GM23338 (cell line): ENCODE measurements around the gene EPHB2. TPM values are rescaled to one million over a fixed set of nuclear protein-coding genes. Genes with fewer than 3 reads are reported as not detected.

Experiments used
- ATAC-seq: fragments of 200-7000 bp; cut with Tn5 transposase; 3 replicates; pipeline ENCODE4 v1.9.1; 2020
- DNase-seq: peaks from one replicate; pipeline ENCODE4 v3.0.0-alpha.2; 2015; ENCODE audit warnings: low spot score
- H2AFZ ChIP-seq: fragments of 200-600 bp; sonication (generic); 2 replicates; pipeline ENCODE4 v1.8.0; 2016; ENCODE audit warnings: antibody characterized with exemption, mild to moderate bottlenecking, moderate library complexity
- H3F3A ChIP-seq: fragments of 200-600 bp; sonication (generic); replicated peaks from 2 replicates; pipeline ENCODE4 v1.8.0; 2017; ENCODE audit warnings: antibody characterized with exemption, mixed run types, low read depth
- H3K27ac ChIP-seq: fragments of 200-600 bp; sonication (generic); 2 replicates; pipeline ENCODE4 v1.6.1; 2016; ENCODE audit warnings: low read depth
- H3K27me3 ChIP-seq: fragments of 200-600 bp; sonication (generic); 2 replicates; pipeline ENCODE4 v1.8.0; 2016; ENCODE audit warnings: mild to moderate bottlenecking, mixed run types, moderate library complexity; ENCODE audit not compliant: insufficient read depth
- H3K36me3 ChIP-seq: fragments of 200-600 bp; sonication (generic); 2 replicates; pipeline ENCODE4 v1.8.0; 2016; ENCODE audit warnings: mild to moderate bottlenecking; ENCODE audit not compliant: insufficient read depth
- H3K4me1 ChIP-seq: fragments of 200-600 bp; sonication (generic); 2 replicates; pipeline ENCODE4 v1.8.0; 2016; ENCODE audit warnings: mild to moderate bottlenecking, moderate library complexity; ENCODE audit not compliant: insufficient read depth
- H3K4me2 ChIP-seq: fragments of 200-600 bp; sonication (generic); 2 replicates; pipeline ENCODE4 v1.7.1; 2017; ENCODE audit warnings: mixed run types
- H3K4me3 ChIP-seq: fragments of 200-600 bp; sonication (generic); 2 replicates; pipeline ENCODE4 v1.6.1; 2016; ENCODE audit warnings: mixed run types
- H3K79me2 ChIP-seq: fragments of 200-600 bp; sonication (generic); replicated peaks from 2 replicates; pipeline ENCODE4 v1.8.0; 2017; ENCODE audit warnings: mild to moderate bottlenecking; ENCODE audit not compliant: insufficient read depth
- H3K9me2 ChIP-seq: fragments of 200-600 bp; sonication (generic); 2 replicates; pipeline ENCODE4 v1.8.0; 2017; ENCODE audit not compliant: insufficient read depth
- H4K20me1 ChIP-seq: fragments of 200-600 bp; sonication (generic); replicated peaks from 2 replicates; pipeline ENCODE4 v1.8.0; 2017; ENCODE audit warnings: mild to moderate bottlenecking; ENCODE audit not compliant: insufficient read depth
- H3K27ac Mint-ChIP-seq: 2 replicates; pipeline ENCODE4 v1.8.0; 2020; ENCODE audit warnings: inconsistent platforms, mild to moderate bottlenecking, moderate library complexity, mixed read lengths
- H3K27me3 Mint-ChIP-seq: 3 replicates; pipeline ENCODE4 v1.8.0; 2022; ENCODE audit warnings: low read depth, mild to moderate bottlenecking, moderate library complexity, mixed read lengths, inconsistent platforms; ENCODE audit not compliant: insufficient read depth, poor library complexity
- H3K36me3 Mint-ChIP-seq: 3 replicates; pipeline ENCODE4 v1.8.0; 2021; ENCODE audit warnings: low read depth, mild to moderate bottlenecking, inconsistent platforms, moderate library complexity, mixed read lengths
- H3K4me1 Mint-ChIP-seq: 3 replicates; pipeline ENCODE4 v1.8.0; 2020; ENCODE audit warnings: mild to moderate bottlenecking, inconsistent platforms, mixed read lengths
- H3K4me3 Mint-ChIP-seq: 3 replicates; pipeline ENCODE4 v1.8.0; 2021; ENCODE audit warnings: moderate library complexity, mild to moderate bottlenecking, inconsistent platforms, mixed read lengths
- H3K9me3 Mint-ChIP-seq: 3 replicates; pipeline ENCODE4 v1.8.0; 2020; ENCODE audit warnings: moderate library complexity, mild to moderate bottlenecking, inconsistent platforms, mixed read lengths
- CREB1 ChIP-seq: fragments of 250-450 bp; sonication (Bioruptor Pico); IDR thresholded peaks from 2 replicates; pipeline ENCODE4 v1.5.0; 2020; ENCODE audit warnings: low read depth, mild to moderate bottlenecking, moderate library complexity
- CTCF ChIP-seq, 2 experiments: fragments of 200-600 bp in 1 of 2; sonication (generic) in 1 of 2; conservative IDR thresholded peaks; 2 replicates each; pipeline versions ENCODE4 v1.5.1 to v1.6.1; 2016 to 2017; ENCODE audit warnings: antibody characterized with exemption in 2 of 2, low read depth in 2 of 2, mild to moderate bottlenecking in 2 of 2, moderate library complexity in 1 of 2
- EZH2 ChIP-seq: fragments of 200-600 bp; sonication (generic); IDR thresholded peaks from one replicate; pipeline ENCODE4 v1.8.0; 2017; ENCODE audit warnings: antibody characterized with exemption, mild to moderate bottlenecking, low read depth; ENCODE audit not compliant: unreplicated experiment
- EZH2phosphoT487 ChIP-seq: fragments of 200-600 bp; sonication (generic); IDR thresholded peaks from one replicate; pipeline ENCODE4 v1.8.1; 2018; ENCODE audit warnings: antibody characterized with exemption; ENCODE audit not compliant: unreplicated experiment
- JUNB ChIP-seq: IDR thresholded peaks from one replicate; pipeline ENCODE4 v1.6.1; 2016; ENCODE audit warnings: antibody characterized with exemption; ENCODE audit not compliant: unreplicated experiment
- NANOG ChIP-seq: IDR thresholded peaks from 2 replicates; pipeline ENCODE4 v1.6.1; 2016; ENCODE audit warnings: antibody characterized with exemption, borderline replicate concordance
- POLR2AphosphoS5 ChIP-seq: IDR thresholded peaks from 2 replicates; pipeline ENCODE4 v1.6.1; 2016; ENCODE audit warnings: antibody characterized with exemption, low read depth
- ZNF331 ChIP-seq: fragments of 250-450 bp; sonication (Bioruptor Pico); IDR thresholded peaks from 2 replicates; pipeline ENCODE4 v1.5.0; 2020; ENCODE audit warnings: low read depth, mild to moderate bottlenecking, moderate library complexity
- ZNF462 ChIP-seq: fragments of 250-450 bp; sonication (Bioruptor Pico); IDR thresholded peaks from 2 replicates; pipeline ENCODE4 v1.5.0; 2020; ENCODE audit warnings: mild to moderate bottlenecking, moderate library complexity
- polyA plus RNA-seq: library from polyadenylated mRNA; unstranded; fragments of >200 nt; fragmentation: Nextera tagmentation; extraction: Ambion mirVana; gene quantifications from 2 replicates; pipeline ENCODE4 v1.2.1, GENCODE V29; 2016
- total RNA-seq: library from RNA; depleted of rRNA; stranded (reverse); fragments of >200 nt; shearing (Covaris generic); gene quantifications from 2 replicates; pipeline ENCODE4 v1.2.3, GENCODE V29; 2014

EPHB2 gene
- total and polyA plus RNA-seq, 2 experiments from 2014 or later = 4.1 to 20.1 TPM

DNA sequence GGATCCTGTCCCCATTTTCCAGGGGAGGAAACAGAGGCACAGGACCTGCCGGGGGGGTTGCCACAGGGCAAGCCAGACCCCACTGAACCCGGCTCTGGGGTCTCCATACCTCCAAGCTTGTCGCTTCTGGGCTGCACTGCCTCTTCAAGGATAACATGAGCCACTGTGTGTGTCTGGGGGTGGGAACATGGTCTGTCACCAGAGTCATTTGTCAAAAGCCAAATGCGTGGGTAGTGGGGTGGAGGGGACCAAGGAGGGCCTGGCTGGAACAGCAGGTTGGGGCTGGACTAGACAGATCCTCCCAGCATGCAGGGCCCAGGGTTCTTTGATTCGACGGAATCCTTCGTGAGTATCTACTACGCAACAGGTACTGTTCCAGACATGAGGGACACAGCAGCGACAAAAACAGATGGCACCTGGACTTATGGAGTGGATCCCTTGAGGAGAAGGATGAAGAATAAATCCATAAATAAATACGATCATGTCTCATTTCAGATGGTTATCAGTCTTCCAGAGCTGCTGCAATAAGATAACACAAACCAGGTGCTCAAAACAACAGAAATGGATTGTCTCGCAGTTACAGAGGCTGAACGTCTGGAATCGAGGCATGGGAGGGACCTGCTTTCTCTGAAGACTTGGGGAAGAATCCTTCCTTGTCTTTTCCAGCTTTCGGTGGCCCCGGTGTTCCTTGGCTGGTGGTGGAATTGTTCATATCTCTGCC is 28.9 kb upstream of the EPHB2 start:
- TF ChIP-seq EZH2 = no peak
- no peak for TF ChIP-seq ZNF462
- TF ChIP-seq POLR2AphosphoS5 = no peak
- no peak for TF ChIP-seq EZH2phosphoT487
- no peak for TF ChIP-seq NANOG
- TF ChIP-seq JUNB = no peak
- no peak for TF ChIP-seq CREB1
- TF ChIP-seq ZNF331 (CRISPR knock-in tag) = no peak
- TF ChIP-seq CTCF (conservative IDR thresholded peaks at IDR 0.05; ENCODE audit: low read depth in 2 of 2) = no peak
- DNase-seq (no peak), ATAC-seq (no peak)
- Histone ChIP-seq H2AFZ (no peak overlapping the region), H3K4me3 (no peak overlapping the region), H3K27me3 (no peaks in the 10 kb centered on the region), H3F3A (peaks cover 9% of the 10 kb centered on the region), H4K20me1 (no peaks in the 10 kb centered on the region), H3K4me2 (no peak overlapping the region), H3K27ac (no peak overlapping the region), H3K36me3 (no peaks in the 10 kb centered on the region), H3K79me2 (no peaks in the 10 kb centered on the region), H3K4me1 (peaks cover 9% of the 10 kb centered on the region), H3K9me2 (no peaks in the 10 kb centered on the region)
- Mint-ChIP-seq H3K9me3 (no peaks in the 10 kb centered on the region), H3K4me3 (no peak overlapping the region), H3K36me3 (no peaks in the 10 kb centered on the region), H3K4me1 (peaks cover 4% of the 10 kb centered on the region), H3K27ac (no peak overlapping the region), H3K27me3 (peaks cover 4% of the 10 kb centered on the region)
